HG02884 (cell line): ENCODE results near the gene NLK.
"Not testable (repeated sequence)": the region's sequence is repeated elsewhere in the genome, so short reads cannot be mapped to it uniquely, and the experiment has no call there.

Experiments
- ATAC-seq: cut with Tn5 transposase; IDR thresholded peaks from one replicate; pipeline ENCODE4 v1.9.1; 2021; ENCODE audit warnings: mild to moderate bottlenecking, moderate library complexity; ENCODE audit not compliant: unreplicated experiment

Gene NLK

GRCh38 chr17:28187931-28188330 lies 145.5 kb downstream of the NLK start:
- ATAC-seq, result no peak

DNA sequence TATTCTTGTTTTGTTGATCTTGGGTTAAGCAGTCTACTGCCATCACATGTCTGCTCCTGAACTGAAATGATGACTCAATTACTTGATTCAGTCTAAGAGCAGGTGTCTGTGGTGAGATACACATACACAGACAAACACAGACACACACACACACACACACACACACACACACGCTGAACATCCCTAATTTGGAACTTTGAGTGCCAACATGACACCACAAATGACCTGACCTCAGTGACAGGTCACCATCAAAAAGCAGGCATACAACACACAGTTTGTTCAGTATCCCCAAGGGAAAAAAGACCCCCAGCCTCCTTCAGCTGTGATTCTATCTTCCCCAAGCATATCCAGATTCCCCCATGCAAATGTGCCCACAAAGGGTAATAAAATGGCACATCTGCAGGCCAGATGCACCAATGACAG lies 146.4 kb downstream of the NLK start:
- no peak for ATAC-seq

DNA sequence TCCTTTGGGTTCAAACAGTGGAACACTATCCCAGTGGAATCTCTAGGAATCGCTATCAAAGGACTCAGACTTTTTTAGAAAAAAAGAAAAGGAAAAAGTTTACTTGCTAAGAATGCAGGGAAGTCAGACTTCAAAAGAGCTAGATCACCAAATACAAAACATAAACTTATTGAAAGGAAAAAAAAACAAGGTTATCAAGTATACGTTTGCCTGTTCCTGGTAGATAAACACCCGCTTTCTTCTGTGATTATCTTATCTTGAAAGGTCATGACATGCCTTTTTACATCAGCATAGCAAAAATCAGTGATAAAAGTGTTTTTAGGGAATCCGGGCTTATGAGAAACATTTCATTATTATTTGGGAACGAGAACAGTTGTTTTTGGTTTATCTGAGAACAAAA lies 147.2 kb downstream of the NLK start:
- ATAC-seq, result no peak

- ATAC-seq, result no peak
These were observed 148.5 kb downstream of the NLK start for GRCh38 chr17:28191018-28191417.

DNA sequence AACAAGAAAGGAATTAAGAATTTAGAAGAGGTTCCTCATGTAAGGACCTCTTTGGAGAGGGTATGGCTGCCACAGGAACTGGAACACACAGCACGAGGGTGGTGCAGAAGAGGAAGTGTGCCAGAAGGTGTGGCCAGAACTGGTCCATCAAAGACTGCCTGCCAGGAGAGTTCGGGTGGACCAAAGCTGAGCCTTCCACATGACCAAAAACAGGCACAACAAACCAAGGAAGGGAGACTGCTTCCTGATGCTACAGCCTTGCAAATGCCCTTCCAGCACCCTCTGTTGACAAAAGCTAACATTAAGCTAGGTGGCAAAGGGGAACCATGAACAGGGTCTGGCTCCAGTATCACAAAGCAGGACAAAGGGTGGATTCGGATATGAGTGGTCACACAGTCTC lies 150.8 kb downstream of the NLK start:
- ATAC-seq, result no peak

DNA sequence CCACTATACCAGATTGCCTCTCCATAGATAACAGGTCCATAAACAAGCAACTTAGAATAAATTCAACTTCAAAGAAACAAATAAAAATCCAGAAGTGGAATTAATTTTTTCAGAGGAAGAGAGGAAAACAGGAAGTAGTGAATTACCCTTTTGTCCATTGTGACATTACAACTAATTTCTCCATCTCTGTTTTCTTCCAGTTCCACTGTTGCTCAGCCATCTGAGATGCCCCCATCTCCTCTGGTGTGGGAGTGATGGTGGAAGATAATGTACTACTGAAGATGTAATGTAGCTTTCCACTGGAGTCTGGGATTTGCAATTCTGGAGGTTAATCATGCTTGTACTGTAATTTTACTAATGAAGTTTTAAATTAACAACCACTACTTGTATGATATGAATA lies 151.9 kb downstream of the NLK start:
- ATAC-seq, result no peak

DNA sequence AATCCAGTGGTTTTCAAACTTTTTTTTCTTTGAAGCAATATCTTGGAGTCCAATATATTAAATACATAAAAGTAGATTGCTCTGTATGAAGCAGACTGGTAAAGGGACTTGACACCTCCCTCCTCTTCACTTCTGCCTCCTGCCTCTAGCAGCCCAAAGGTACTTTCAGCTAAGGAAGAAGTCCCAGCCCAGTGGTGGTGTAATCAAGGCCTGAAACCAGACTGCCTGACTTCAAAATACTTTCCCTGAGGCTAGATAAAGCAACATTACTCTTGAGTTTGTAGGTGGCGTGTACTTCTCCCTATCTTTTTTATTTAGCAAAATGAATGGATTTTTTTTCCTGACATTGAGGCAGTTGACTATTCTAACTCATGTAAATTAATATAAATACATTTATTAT lies 154.2 kb downstream of the NLK start:
- ATAC-seq, result no peak

GRCh38 chr17:28199115-28199514 lies 156.6 kb downstream of the NLK start:
- no peak for ATAC-seq

DNA sequence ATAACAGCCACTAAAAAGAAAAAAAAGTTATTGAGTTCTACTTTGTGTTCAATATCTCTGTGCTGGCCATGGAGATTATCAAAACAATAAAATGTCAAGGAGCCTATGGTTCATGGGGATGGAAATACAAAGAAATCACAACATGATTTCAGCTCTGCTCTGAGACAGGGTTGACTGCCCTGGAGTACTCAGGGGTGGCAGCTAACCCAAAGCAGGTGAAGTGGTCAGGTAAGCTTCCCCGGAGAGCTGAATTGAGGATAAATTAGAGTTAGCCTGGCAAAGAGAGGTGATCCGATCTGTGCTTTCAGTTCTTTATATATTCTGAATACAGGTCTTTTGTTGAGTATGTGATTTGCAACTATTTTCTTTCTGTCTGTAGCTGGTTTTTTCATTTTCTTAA lies 157.3 kb downstream of the NLK start:
- ATAC-seq, result no peak

GRCh38 chr17:28201315-28201714 lies 158.8 kb downstream of the NLK start:
- no peak for ATAC-seq

- ATAC-seq, result no peak
These were observed 161.8 kb downstream of the NLK start for GRCh38 chr17:28204244-28204643.

DNA sequence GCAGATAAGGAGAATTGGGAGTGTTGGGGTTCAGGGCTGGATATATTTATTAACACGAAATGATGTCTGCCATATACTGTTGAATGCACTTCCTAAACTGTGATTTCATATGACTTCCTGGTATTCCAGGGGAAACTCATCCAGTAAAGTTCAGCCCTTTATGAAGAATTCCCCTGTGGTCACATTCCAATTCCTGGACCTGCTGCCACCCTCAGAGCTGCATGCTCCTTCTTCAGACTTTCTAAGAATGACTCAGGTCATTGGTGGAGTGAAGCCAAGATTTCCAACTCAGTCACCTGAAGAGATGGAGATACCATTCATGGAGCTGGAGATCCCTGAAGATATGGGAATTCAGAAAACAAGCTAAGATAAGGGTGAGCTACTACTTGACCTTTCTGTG lies 162.3 kb downstream of the NLK start:
- no peak for ATAC-seq

GRCh38 chr17:28206292-28206691 lies 163.8 kb downstream of the NLK start:
- no peak for ATAC-seq

GRCh38 chr17:28211811-28212210 lies 169.3 kb downstream of the NLK start:
- no peak for ATAC-seq

DNA sequence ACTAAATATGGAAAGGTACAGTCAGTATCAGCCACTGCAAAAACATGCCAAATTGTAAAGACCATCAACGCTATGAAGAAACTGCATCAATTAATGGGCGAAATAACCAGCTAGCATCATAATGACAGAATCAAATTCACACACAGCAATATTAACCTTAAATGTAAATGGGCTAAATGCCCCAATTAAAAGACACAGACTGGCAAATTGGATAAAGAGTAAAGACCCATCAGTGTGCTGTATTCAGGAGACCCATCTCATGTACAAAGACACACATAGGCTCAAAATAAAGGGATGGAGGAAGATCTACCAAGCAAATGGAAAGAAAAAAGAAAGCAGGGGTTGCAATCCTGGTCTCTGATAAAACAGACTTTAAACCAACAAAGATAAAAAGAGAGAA lies 171.1 kb downstream of the NLK start:
- not testable (repeated sequence) for ATAC-seq

GRCh38 chr17:28216052-28216451 lies 173.6 kb downstream of the NLK start:
- no peak for ATAC-seq

GRCh38 chr17:28216528-28216927 lies 174.1 kb downstream of the NLK start:
- no peak for ATAC-seq

- no peak for ATAC-seq
These were observed 177.3 kb downstream of the NLK start for GRCh38 chr17:28219771-28220170.

- no peak for ATAC-seq
These were observed 179.4 kb downstream of the NLK start for GRCh38 chr17:28221751-28222414.

DNA sequence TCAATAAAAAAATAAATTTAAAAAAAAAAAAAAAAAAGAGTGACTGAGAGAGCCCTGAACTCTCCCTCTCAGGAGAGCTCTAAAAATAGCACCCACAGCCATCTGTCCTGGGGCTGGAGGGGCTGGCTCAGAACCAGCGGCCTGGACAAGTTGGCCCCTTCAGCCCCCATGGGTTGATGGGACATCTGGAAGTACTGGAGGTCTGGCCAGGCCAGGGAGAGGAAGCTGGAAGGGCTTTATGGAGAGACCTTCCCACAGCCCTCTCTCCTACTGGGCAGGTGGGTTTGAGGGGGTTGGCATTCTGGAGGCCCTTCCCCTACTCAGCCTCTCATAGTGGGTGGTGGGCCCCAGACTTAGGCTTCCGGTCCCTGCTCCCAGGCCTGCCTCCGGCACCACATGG lies 182.8 kb downstream of the NLK start:
- no peak for ATAC-seq

DNA sequence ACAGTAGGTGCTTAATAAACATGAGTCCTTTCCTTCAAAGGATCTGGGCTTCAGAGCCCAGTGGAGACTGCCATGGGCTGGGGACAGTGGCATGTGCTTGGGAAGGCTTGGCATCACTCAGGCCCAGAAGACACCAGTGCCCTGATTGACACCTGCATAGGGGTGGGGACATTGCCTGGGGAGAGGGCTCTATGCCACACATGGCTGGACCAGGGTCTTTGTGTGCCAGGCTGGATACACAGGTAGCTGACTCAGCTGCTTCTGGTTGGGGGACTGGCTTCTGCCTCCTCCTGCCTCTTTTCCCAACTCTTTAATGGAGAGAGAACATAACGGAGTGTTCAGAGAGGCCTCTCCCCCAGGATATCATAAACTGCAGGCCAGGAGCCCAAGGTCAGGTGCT lies 183.4 kb downstream of the NLK start:
- ATAC-seq, result no peak

GRCh38 chr17:28226563-28227315 lies 184.3 kb downstream of the NLK start:
- ATAC-seq, result no peak
